Measurements from ENCODE around the gene NAALADL2. TPM values are rescaled to one million over a fixed set of nuclear protein-coding genes. Genes with fewer than 3 reads are reported as not detected.

NAALADL2 gene
- total RNA-seq, 1 experiment from 2014 or later: 1.6 TPM

- no peak overlapping the region for H2BK12ac ChIP-seq (ENCODE audit: insufficient read length, low read depth, low read length)
- H4K8ac ChIP-seq (replicated peaks; ENCODE audit: insufficient read length, low read depth, low read length): no peak overlapping the region
- H3K4me2 ChIP-seq (ENCODE audit: insufficient read depth, insufficient read length, low read length): no peak overlapping the region
- H3K23me2 ChIP-seq (ENCODE audit: insufficient read length, low read depth, low read length, poor library complexity, severe bottlenecking): no peaks in the 10 kb centered on the region
- H3K79me1 ChIP-seq (ENCODE audit: insufficient read depth, low read depth, low read length, poor library complexity, severe bottlenecking): no peaks in the 10 kb centered on the region
- Mint-ChIP-seq H3K4me3 (no peak overlapping the region), H3K4me1 (peaks cover 0 to 3% of the 10 kb centered on the region in 2 experiments; a peak in 2 of 4 replicates), H3K36me3 (ENCODE audit: insufficient read depth in 1 of 3, low read depth in 3 of 3) (no peaks in the 10 kb centered on the region), H3K27ac (no peak overlapping the region), H3K27me3 (ENCODE audit: low read depth) (no peaks in the 10 kb centered on the region), H3K9me3 (no peaks in the 10 kb centered on the region)
- H2BK15ac ChIP-seq (ENCODE audit: low read depth, low read length): no peak overlapping the region
- H3K27me3 ChIP-seq (ENCODE audit: insufficient read depth, low read length): no peaks in the 10 kb centered on the region
- H4K91ac ChIP-seq (ENCODE audit: insufficient read length, low read depth, low read length): no peak overlapping the region
- H3K79me2 ChIP-seq (ENCODE audit: insufficient read depth, low read length): no peaks in the 10 kb centered on the region
- no peak overlapping the region for H3K27ac ChIP-seq (ENCODE audit: insufficient read length, low read depth, low read length)
- no peak overlapping the region for H3T11ph ChIP-seq (ENCODE audit: low read length)
- H3K9me3 ChIP-seq (ENCODE audit: control insufficient read depth, low read depth, low read length): no peaks in the 10 kb centered on the region
- H4K5ac ChIP-seq (ENCODE audit: insufficient read length, low read depth, low read length): no peak overlapping the region
- H3K56ac ChIP-seq (ENCODE audit: insufficient read length, low read depth, low read length): no peak overlapping the region
- WGBS (ENCODE audit: extremely low coverage, insufficient read length, low lambda C conversion rate): no CpG with 5 or more reads among the region's 3 CpGs
- no peak overlapping the region for H3K23ac ChIP-seq (ENCODE audit: insufficient read length, low read depth, low read length)
- H3K9ac ChIP-seq (ENCODE audit: extremely low read depth, insufficient read length, low read length): no peak overlapping the region
- no peak overlapping the region for H2BK20ac ChIP-seq (ENCODE audit: low read depth, low read length, poor library complexity, severe bottlenecking)
- no peak overlapping the region for H3K18ac ChIP-seq (ENCODE audit: insufficient read length, low read depth, low read length)
- DNase-seq: no peak
- no peak overlapping the region for H3K4ac ChIP-seq (ENCODE audit: low read depth, low read length)
- H2AK5ac ChIP-seq (ENCODE audit: insufficient read length, low read length): no peak overlapping the region
- no peaks in the 10 kb centered on the region for H4K20me1 ChIP-seq (ENCODE audit: control insufficient read depth, insufficient read depth, insufficient read length)
- H2BK5ac ChIP-seq (ENCODE audit: insufficient read length, low read length): no peak overlapping the region
- TF ChIP-seq CTCF (conservative IDR thresholded peaks at IDR 0.05): no peak
- no peaks in the 10 kb centered on the region for H3K4me1 ChIP-seq (ENCODE audit: insufficient read depth, low read length)
- H2AFZ ChIP-seq (ENCODE audit: low read length): no peak overlapping the region
- no peak overlapping the region for H3K14ac ChIP-seq (ENCODE audit: insufficient read depth, low read length)
- H2BK120ac ChIP-seq (ENCODE audit: low read depth, low read length, poor library complexity, severe bottlenecking): no peak overlapping the region
Measured at GRCh38 chr3:175176556-175176955, 317.4 kb downstream of the NAALADL2 start.

All from H9 (cell line).